Measurements from ENCODE around the gene OSBP2.

- TF ChIP-seq POLR2A (IDR thresholded peaks at IDR 0.05) (no peak), CTCF (IDR thresholded peaks at IDR 0.05) (no peak)
Measured at GRCh38 chr22:30838111-30838510, 143.4 kb downstream of the OSBP2 start.

Data from right lobe of liver (tissue), 4 donors.